ENCODE measurements around the gene FN3K.
A peak's percentile ranks its signal among the peaks of the same experiment; 100 is the strongest.

Gene FN3K

DNA sequence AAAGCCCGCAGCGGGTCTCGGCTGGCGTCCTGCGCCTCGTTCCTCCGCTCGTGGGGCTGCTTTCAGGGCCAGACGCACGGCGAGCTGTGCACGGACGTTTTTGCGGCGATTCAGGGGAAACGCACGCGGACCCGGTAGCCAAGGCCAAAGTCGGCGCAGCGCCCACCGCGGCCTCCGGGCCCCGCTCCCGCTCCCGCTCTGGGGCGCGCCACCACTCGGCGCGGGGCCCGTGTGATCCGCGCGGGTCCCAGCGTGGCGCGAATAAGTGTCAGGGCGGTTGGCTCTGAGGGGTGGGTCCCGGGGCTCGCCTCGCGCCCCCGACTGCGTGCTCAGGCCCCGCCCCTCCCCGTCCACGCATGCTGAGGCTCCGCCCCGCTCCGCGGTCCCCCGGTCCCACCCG is 15.8 kb downstream of the FN3K start (continued):
- TF ChIP-seq GLIS3 (CRISPR knock-in tag; IDR thresholded peaks at IDR 0.05), result no peak
- TF ChIP-seq, protein P1, sequence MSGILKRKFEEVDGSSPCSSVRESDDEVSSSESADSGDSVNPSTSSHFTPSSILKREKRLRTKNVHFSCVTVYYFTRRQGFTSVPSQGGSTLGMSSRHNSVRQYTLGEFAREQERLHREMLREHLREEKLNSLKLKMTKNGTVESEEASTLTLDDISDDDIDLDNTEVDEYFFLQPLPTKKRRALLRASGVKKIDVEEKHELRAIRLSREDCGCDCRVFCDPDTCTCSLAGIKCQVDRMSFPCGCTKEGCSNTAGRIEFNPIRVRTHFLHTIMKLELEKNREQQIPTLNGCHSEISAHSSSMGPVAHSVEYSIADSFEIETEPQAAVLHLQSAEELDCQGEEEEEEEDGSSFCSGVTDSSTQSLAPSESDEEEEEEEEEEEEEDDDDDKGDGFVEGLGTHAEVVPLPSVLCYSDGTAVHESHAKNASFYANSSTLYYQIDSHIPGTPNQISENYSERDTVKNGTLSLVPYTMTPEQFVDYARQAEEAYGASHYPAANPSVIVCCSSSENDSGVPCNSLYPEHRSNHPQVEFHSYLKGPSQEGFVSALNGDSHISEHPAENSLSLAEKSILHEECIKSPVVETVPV (CRISPR knock-in tag; IDR thresholded peaks at IDR 0.05), result no peak

DNA sequence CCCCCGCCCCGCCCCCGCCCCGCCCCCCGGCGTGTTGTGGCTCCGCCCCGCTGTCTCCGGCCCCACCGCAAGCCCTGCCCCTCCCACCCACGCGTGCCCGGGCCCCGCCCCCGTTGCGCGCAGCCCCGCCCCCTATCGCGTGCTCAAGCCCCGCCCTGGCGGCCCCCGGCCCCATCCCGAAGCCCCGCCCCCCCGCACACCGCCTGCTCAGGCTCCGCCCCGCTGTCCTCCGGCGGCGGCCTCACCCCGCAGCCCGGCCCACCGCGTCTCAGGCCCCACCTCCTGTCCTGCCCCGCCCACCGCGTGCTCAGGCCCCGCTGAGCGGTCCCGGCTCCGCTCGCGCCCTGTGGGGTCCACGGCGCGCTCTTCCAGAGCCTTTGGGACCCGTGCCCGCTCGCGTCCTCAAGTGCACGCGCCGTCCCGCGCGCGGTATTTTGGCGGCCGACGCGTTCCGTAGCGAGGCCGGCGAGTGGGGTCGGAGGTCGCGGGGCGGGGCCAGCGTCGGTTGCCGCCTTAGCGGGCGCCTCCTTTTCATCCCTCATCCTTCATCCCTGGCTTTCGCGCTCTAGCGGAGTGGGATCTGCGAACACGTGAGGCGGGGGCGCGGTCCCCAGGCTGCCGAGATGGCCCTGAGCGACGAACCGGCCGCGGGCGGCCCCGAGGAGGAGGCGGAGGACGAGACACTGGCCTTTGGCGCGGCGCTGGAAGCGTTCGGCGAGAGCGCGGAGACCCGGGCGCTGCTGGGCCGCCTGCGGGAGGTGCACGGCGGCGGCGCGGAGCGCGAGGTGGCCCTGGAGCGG is 16.4 kb downstream of the FN3K start, which contains the start of gene TBCD:
TSS of gene TBCD (plus strand) at position 495 of the 800 bp plus-strand sequence. CDS start at position 624, 129 bp downstream.
- ATAC-seq, result peak; percentile 86
- TF ChIP-seq, protein P2, sequence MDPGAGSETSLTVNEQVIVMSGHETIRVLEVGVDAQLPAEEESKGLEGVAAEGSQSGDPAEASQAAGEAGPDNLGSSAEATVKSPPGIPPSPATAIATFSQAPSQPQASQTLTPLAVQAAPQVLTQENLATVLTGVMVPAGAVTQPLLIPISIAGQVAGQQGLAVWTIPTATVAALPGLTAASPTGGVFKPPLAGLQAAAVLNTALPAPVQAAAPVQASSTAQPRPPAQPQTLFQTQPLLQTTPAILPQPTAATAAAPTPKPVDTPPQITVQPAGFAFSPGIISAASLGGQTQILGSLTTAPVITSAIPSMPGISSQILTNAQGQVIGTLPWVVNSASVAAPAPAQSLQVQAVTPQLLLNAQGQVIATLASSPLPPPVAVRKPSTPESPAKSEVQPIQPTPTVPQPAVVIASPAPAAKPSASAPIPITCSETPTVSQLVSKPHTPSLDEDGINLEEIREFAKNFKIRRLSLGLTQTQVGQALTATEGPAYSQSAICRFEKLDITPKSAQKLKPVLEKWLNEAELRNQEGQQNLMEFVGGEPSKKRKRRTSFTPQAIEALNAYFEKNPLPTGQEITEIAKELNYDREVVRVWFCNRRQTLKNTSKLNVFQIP (CRISPR knock-in tag; IDR thresholded peaks at IDR 0.05; ENCODE audit: borderline replicate concordance, low read depth), result no peak
- TF ChIP-seq, protein P3, sequence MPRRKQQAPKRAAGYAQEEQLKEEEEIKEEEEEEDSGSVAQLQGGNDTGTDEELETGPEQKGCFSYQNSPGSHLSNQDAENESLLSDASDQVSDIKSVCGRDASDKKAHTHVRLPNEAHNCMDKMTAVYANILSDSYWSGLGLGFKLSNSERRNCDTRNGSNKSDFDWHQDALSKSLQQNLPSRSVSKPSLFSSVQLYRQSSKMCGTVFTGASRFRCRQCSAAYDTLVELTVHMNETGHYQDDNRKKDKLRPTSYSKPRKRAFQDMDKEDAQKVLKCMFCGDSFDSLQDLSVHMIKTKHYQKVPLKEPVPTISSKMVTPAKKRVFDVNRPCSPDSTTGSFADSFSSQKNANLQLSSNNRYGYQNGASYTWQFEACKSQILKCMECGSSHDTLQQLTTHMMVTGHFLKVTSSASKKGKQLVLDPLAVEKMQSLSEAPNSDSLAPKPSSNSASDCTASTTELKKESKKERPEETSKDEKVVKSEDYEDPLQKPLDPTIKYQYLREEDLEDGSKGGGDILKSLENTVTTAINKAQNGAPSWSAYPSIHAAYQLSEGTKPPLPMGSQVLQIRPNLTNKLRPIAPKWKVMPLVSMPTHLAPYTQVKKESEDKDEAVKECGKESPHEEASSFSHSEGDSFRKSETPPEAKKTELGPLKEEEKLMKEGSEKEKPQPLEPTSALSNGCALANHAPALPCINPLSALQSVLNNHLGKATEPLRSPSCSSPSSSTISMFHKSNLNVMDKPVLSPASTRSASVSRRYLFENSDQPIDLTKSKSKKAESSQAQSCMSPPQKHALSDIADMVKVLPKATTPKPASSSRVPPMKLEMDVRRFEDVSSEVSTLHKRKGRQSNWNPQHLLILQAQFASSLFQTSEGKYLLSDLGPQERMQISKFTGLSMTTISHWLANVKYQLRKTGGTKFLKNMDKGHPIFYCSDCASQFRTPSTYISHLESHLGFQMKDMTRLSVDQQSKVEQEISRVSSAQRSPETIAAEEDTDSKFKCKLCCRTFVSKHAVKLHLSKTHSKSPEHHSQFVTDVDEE (CRISPR knock-in tag; IDR thresholded peaks at IDR 0.05), result peak; percentile 40; the same call in 1 of the 2 replicates

DNA sequence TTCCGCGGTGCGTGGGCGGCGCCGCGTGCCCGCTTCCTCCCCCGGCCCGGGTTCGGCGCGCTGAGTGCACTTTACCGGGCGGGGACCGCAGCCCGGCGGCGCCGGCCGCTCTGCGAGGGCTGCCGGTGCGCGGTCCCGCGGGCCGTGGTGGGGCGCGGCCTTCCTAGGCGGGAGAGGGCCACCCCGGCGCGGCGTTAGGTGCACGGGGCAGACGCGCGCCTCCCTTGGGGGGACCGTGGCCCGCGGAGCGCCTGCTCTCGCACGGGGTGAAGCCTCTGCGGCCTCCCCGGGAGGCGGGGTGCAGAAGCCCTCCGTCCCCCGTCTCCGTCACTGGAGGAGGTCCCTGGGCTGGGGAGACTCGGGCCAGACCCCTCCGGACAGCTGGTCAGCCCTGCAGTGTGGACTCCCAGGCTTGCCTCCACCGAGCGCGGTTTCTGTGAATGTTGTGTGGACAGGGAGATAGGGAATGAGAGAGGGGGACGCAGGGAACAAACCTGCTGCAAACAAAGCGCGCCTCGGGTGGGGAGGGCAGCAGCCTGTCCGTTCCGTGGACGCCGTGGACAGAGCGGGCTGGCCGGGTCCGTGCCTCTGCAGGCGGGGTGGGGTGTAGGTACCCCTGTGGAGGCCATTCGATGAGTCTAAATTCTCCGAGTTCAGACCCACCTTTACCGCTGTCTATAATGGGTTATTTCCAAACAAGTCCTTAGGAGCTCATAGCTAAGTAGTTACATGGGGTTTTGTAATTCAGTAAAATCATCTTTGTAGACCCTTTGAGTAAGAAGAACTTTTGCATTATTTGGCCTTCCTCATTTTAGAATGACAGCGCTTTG is 17.2 kb downstream of the FN3K start:
- no peak for TF ChIP-seq ZNF8 (CRISPR knock-in tag; IDR thresholded peaks at IDR 0.05)
- TF ChIP-seq SNAI2 (CRISPR knock-in tag; IDR thresholded peaks at IDR 0.05), result peak; percentile 18; the same call in 1 of the 2 replicates
- peak; percentile 58 for ATAC-seq

DNA sequence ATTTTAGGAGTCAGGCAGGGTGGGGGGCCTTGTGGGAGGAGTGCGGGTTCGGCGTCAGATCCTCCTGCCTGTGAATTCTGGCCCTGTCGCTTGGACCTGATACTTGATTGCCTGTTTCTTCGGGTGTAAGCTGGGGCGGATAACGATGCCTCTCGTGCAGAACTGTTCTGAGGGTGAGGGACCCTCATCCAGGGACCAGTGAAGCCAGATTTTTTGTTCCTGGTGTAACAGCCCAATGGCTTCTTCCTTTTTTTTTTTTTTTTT is 17.7 kb downstream of the FN3K start:
- ATAC-seq, result no peak
- TF ChIP-seq, protein P1 (CRISPR knock-in tag; IDR thresholded peaks at IDR 0.05), result no peak
- TF ChIP-seq SNAI2 (CRISPR knock-in tag; IDR thresholded peaks at IDR 0.05) (no peak), BACH2 (CRISPR knock-in tag; IDR thresholded peaks at IDR 0.05; ENCODE audit: borderline replicate concordance) (no peak), TCF4 (CRISPR knock-in tag; IDR thresholded peaks at IDR 0.05; ENCODE audit: borderline replicate concordance) (no peak), ZC3H10 (CRISPR knock-in tag; IDR thresholded peaks at IDR 0.05) (no peak), ZNF565 (CRISPR knock-in tag; conservative IDR thresholded peaks at IDR 0.05; ENCODE audit: low read depth) (no peak), ZFP30 (CRISPR knock-in tag; IDR thresholded peaks at IDR 0.05) (no peak), ARNTL (CRISPR knock-in tag; IDR thresholded peaks at IDR 0.05; ENCODE audit: borderline replicate concordance, low read depth) (no peak)

DNA sequence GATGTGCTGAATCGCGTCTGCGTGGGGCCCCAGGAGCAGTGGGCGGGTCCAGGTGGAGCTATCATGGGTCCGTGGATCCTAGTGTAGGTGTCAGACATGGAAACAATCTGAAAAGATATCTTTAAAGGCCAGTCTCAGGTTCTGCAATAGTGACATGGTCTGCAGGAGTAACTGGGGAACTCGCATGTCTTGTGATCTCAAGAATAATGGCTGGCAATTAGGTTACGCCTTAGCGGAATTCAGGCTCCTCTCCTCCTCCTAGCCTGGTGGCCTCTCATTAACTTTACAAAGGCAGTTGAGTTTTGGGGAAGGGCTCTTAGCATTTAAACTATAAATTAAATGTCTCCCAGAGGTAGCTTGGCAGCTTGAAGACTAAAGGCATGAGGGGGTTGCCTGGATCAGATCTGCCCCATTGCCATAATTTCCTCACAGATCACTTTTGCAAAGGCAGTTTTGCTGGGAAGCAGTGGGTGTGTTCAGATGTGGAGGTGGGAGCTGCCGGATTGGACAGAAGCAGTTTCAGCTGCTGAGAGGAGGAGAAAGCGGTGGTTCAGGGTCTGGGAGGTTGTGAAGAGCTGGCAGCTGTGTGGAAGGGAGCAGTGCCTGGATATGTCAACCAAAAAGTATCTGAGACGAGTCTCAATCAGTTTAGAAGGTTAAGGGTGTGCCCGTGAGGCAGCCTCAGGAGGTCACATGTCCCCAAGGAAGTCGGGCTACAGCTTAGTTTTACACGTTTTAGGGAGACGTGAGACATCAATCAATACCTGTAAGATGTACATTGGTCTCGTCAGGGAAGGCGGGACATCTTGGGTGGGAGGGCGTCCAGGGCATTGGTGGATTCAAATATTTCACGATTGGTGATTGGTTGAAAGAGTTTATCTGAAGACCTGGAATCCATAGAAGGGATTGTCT is 19.1 kb downstream of the FN3K start:
- no peak for ATAC-seq
- TF ChIP-seq, protein P3 (CRISPR knock-in tag; IDR thresholded peaks at IDR 0.05), result no peak
- TF ChIP-seq, protein P1 (CRISPR knock-in tag; IDR thresholded peaks at IDR 0.05), result no peak
- no peak for TF ChIP-seq ZNF565 (CRISPR knock-in tag; conservative IDR thresholded peaks at IDR 0.05; ENCODE audit: low read depth)
- TF ChIP-seq ISL1 (CRISPR knock-in tag; IDR thresholded peaks at IDR 0.05), result no peak
- no peak for TF ChIP-seq TOX (CRISPR knock-in tag; IDR thresholded peaks at IDR 0.05; ENCODE audit: borderline replicate concordance)
- TF ChIP-seq SNAI2 (CRISPR knock-in tag; IDR thresholded peaks at IDR 0.05), result no peak
- no peak for TF ChIP-seq ZNF8 (CRISPR knock-in tag; IDR thresholded peaks at IDR 0.05)

All from SK-N-SH treated with all-trans-retinoic acid at 6 μM for 48 hours (cell line).